Stimulated activated naive CD8-positive, alpha-beta T cell treated with anti-CD3 and anti-CD28 coated beads, Interleukin-15, Interleukin-2, amounts not matched to agents 100 ng/mL and 50 ng/mL, for 24 hours (primary cell): ENCODE measurements around the gene SWT1.
A peak's percentile ranks its signal among the peaks of the same experiment; 100 is the strongest.
"Not testable (repeated sequence)": the region's sequence is repeated elsewhere in the genome, so short reads cannot be mapped to it uniquely, and the experiment has no call there.

Experiments used
- H3K27ac Mint-ChIP-seq: one replicate; pipeline ENCODE4 v1.8.0; 2021; ENCODE audit warnings: mild to moderate bottlenecking, mixed read lengths
- H3K27me3 Mint-ChIP-seq: one replicate; pipeline ENCODE4 v1.8.0; 2021; ENCODE audit warnings: mixed read lengths
- H3K36me3 Mint-ChIP-seq: one replicate; pipeline ENCODE4 v1.8.0; 2021; ENCODE audit warnings: low read depth, mixed read lengths
- H3K4me1 Mint-ChIP-seq: one replicate; pipeline ENCODE4 v1.8.0; 2021; ENCODE audit warnings: low read depth, mixed read lengths
- H3K4me3 Mint-ChIP-seq: one replicate; pipeline ENCODE4 v1.8.0; 2021; ENCODE audit warnings: mild to moderate bottlenecking, mixed read lengths
- H3K9me3 Mint-ChIP-seq: one replicate; pipeline ENCODE4 v1.8.0; 2021; ENCODE audit warnings: mixed read lengths

The SWT1 gene

DNA sequence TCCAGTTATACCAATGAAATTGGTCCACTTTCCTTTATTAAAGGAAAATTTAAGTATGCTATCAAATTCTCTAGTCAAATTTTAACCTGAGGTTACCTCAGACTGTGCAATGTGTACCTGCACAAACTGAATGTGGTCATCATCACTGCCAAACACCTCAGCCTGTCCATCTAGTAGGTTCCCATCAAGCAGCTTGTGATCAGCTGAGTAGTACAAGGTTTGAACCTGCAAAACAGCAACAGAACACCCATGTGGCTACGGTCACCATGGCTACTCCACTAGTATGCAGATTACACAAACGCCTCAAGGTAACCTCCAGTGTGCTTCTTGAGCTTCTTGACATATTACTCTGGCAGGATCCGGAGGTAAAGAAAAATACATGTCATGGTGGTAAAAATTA is 148.5 kb downstream of the SWT1 start:
- no peaks in the 10 kb centered on the region for H3K27me3 Mint-ChIP-seq
- H3K36me3 Mint-ChIP-seq, result peaks cover 84% of the 10 kb centered on the region
- no peak overlapping the region for H3K27ac Mint-ChIP-seq
- H3K4me1 Mint-ChIP-seq, result no peaks in the 10 kb centered on the region
- H3K9me3 Mint-ChIP-seq, result no peaks in the 10 kb centered on the region
- no peak overlapping the region for H3K4me3 Mint-ChIP-seq

DNA sequence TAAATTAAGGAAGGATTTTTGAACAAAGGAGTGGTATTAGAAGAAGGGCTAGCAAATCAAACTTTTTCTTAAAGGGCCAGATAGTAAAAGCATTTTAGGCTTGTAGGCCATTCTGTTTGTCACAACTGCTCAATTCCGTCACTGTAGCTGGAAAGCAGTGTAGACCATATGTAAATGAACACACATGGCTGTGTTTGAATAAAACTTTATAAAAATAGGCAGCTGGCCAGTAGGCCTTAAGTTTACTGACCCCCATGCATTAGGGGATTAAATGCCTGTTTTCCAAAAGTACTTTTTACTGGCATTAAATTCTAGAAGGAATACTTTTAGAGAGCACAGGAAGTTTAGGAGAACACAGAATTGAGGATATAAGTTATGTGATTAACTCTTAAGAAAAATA is 151.2 kb downstream of the SWT1 start:
- Mint-ChIP-seq H3K9me3 (no peaks in the 10 kb centered on the region), H3K4me1 (peaks cover 20% of the 10 kb centered on the region), H3K27me3 (no peaks in the 10 kb centered on the region), H3K27ac (no peak overlapping the region), H3K4me3 (no peak overlapping the region), H3K36me3 (peaks cover 78% of the 10 kb centered on the region)

DNA sequence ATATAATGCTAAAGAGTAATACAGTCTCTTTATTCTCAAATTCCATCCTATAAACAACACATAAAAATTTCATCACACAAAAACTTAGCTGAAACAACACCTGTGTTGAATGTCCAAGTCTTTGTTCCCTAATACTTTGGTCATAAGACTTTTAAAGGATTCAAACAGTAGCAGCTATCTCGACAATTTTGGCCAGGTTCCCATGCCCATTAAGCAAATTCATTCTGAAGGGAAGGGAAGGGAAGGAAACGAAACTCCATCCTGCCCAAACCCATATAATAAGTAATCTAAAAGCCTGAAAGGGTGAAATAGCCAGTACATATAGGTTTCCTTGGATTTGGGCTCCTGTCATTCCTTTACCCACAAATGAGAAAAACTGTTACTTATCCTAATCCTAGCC is 152.6 kb downstream of the SWT1 start:
- Mint-ChIP-seq H3K27ac (no peak overlapping the region), H3K4me3 (no peak overlapping the region), H3K9me3 (no peaks in the 10 kb centered on the region), H3K27me3 (no peaks in the 10 kb centered on the region), H3K36me3 (peaks cover 81% of the 10 kb centered on the region), H3K4me1 (peaks cover 34% of the 10 kb centered on the region)

DNA sequence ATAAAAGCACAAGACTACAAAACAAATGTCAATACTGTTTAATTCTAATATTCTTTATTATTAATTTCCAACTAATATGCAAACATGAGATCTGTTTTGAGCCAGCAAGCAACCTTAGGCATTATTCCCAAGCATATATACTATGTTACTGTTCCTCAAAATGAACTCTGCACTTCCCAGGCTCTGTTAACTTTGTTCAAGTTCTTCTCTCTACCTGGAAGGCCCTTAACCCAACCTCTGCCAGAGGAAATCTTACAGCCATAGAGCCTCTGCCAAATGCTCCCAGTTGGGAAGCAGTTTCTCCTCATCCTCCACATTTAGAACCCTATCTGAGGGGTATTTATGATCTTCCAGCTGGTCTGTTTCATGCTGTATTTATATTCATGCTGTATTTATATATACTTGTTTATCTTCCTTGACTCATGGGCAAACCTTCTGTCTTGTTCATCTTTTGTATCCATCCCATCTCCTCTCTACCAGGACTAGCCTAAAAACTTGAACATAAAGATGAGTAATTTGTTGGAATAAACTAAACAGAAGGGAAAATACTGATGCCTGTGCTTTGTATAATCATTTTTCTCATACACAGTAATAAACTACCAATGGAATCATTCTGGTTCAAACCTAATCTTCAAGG is 154.7 kb downstream of the SWT1 start:
- H3K4me1 Mint-ChIP-seq, result peaks cover 48% of the 10 kb centered on the region

DNA sequence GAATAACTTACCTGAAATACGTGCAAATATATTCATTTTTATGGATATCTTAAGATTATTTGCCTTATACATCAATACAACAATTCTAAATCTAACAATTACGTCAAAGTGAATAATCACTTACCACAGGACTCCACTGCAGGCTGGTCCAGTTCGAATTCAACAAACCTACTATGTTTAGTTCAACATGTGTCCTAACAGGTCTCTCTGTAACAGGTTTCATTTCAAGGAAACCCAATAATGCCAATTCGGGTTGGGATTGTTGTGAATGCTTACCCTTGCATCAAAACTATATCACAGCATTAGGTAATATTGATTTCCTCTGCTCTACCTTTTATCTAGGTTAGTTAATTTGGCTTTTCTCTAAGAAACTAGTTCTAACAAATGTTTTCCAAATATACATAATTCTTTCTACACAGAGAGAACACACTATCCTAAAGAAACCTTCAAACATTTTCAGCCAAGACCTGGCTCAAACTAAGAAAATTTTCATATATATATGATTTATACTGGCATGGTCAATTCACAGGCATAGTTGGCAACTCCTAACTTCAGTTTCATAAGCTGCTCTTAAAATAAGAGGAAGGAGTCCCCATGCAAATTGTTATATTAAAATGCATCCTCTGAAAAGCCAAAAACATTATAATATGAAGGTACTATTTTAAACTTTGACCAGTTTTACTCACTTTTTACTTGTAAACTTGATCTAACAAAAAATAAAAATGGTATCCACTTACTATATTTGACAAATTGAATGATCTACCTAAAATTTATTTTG is 155.6 kb downstream of the SWT1 start:
- H3K36me3 Mint-ChIP-seq, result peaks cover 64% of the 10 kb centered on the region
- no peak overlapping the region for H3K27ac Mint-ChIP-seq
- no peaks in the 10 kb centered on the region for H3K9me3 Mint-ChIP-seq
- peaks cover 50% of the 10 kb centered on the region for H3K4me1 Mint-ChIP-seq
- H3K27me3 Mint-ChIP-seq, result no peaks in the 10 kb centered on the region
- peak overlapping the region; percentile 94 for H3K4me3 Mint-ChIP-seq

More for the DNA sequence above, 154.7 kb downstream of the SWT1 start:
- Mint-ChIP-seq H3K27me3 (no peaks in the 10 kb centered on the region), H3K27ac (no peak overlapping the region), H3K9me3 (no peaks in the 10 kb centered on the region), H3K36me3 (peaks cover 72% of the 10 kb centered on the region), H3K4me3 (peak overlapping the region; percentile 36)

DNA sequence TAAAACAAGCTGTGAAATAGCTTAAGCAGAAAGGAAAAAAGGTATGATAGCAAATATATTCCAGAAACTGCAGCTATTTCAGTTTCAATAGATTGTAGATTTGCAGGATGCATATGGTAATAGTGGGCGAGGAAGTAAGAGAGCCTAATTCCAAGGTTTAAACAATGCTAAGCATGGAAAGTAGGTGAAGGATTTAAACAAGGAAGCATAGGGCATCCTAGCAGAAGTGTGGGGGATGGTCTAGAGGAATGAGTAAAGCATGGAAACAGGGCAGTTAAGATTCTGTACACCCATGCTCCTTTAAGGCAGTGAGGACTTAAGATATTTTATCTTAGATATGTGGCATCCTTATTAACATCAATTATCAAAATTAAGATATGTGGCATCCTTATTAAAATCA is 157.4 kb downstream of the SWT1 start:
- H3K27ac Mint-ChIP-seq, result peak overlapping the region; percentile 77
- no peaks in the 10 kb centered on the region for H3K27me3 Mint-ChIP-seq
- peaks cover 68% of the 10 kb centered on the region for H3K4me1 Mint-ChIP-seq
- peak overlapping the region; percentile 94 for H3K4me3 Mint-ChIP-seq
- H3K36me3 Mint-ChIP-seq, result peaks cover 46% of the 10 kb centered on the region
- no peaks in the 10 kb centered on the region for H3K9me3 Mint-ChIP-seq

DNA sequence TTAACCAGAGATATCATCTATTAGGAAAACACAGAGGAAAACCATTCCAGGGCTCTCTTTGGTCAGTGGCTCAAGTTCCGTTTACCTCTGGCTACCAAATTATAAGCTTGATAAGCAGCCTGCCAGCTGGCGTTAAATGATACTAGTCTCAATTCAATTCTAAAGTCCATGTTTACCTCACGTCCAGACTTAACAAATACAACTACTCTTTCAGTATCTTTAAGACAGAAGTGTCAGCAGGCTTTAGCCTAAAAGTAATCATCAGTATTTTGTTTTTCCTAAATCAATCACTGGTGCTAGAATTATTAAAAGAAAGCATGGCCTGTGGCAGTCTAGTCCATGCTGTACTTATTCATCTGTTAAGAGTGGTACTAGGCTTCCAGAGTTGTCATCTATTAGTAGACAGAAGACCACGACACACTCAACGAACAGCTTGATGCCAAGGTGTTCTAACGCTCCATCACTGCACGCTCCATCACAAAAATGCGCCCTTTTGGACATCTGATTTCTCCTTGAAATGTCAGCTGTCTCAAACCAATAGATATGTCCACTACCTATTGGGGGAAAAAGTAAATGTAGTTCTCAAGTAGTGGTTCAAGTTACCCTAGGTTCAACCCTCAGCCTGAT is 158.6 kb downstream of the SWT1 start:
- Mint-ChIP-seq H3K9me3 (no peaks in the 10 kb centered on the region), H3K4me3 (peak overlapping the region; percentile 94), H3K27ac (peak overlapping the region; percentile 99), H3K4me1 (peaks cover 68% of the 10 kb centered on the region), H3K36me3 (peaks cover 44% of the 10 kb centered on the region), H3K27me3 (no peaks in the 10 kb centered on the region)

DNA sequence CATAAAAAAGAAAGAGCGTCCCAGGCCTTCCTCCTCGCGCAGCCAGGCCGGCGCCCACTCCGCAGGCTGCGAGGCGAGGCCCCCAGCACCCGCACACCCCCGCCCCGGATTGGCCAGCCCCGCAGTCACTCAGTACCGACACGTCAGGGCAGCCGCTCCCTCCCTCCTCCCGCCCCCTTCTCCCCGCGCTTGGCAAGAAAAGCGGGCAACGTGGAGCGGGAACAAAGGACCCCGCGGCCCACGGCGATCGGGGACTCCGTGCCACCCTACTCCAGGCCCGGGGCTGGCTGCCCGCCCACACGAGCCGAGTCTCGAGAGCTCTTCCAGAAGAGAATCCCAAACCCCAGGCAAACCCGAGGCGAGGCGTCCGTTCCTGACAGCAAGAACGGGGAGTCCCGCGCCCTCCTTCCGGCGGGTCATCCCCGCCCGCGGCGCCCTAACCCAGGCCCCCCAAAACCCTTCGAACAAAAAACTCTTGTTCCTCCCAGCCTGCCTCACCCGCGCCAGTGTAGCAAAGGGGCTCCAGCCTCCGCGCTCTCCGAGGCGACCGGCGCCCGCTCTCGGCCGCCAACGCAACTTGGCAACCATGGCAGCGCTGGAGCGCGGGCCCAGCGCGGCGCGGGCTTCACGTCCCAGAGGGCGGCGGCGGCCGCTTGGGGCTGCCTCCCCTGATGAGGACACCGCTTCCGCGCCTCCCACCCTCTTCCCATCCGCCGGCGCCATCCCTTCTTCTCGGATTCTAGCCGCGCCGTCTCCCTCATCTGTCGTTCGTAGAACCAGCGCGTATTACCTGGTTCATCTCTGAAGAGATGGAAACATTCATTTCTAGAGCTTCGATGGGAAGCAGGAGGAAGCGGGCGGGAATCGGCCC is 159.4 kb downstream of the SWT1 start:
- peaks cover 64% of the 10 kb centered on the region for H3K4me1 Mint-ChIP-seq
- H3K36me3 Mint-ChIP-seq, result peaks cover 46% of the 10 kb centered on the region
- peak overlapping the region; percentile 99 for H3K27ac Mint-ChIP-seq
- H3K4me3 Mint-ChIP-seq, result peak overlapping the region; percentile 94
- no peaks in the 10 kb centered on the region for H3K27me3 Mint-ChIP-seq
- H3K9me3 Mint-ChIP-seq, result peaks cover 4% of the 10 kb centered on the region

DNA sequence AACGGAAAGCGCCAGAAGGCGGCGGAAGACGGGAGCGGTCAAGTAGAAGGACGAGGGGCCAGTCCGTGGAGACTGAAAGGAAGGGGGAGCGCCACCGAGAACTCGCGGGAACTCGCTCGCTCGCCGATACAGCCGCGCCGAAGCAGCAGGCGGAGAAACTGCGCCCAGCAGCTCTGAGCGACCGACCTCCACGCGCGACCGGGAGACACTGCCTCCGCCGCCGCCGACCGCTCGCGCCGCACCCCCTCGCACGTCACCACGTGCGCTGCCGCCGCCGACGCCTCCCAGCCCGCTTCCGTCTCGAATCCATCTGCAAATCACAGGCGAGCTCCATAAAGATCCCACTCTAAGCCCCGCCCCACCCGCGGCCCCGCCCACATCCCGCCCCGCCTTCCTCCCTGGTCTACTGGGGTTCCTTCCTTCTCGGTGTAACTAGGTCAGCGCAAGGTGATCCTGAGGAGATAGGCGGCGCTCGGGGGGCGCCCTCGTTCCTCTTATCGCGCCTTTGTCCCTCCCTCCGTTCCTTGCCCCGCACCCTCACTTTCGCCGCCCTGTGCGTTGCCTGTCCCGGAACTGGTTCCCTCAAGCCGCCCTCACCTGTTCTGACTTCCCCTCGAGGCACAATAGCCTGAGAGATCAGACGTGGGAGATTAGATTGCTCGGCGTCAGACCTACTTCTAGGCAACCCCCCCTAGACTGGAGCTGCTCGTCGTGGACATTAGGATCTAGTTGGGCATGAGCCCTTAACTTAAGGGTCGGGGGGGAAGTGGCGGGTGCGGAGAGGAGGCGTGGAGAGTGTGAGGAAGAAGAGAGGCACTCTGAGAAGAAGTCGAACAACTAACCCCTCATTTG is 160.3 kb downstream of the SWT1 start, which contains the start of gene IVNS1ABP:
Gene IVNS1ABP, minus strand, starts transcription at position 210 of the 852 bp plus-strand sequence. CDS start 7,750 bp downstream, outside the sequence.
- Mint-ChIP-seq H3K27ac (peak within 1 kb of the TSS; percentile 99), H3K4me3 (peak within 1 kb of the TSS; percentile 94), H3K36me3 (peaks cover 40% of the 10 kb centered on the region), H3K4me1 (peaks cover 57% of the 10 kb centered on the region), H3K9me3 (peaks cover 4% of the 10 kb centered on the region), H3K27me3 (no peaks in the 10 kb centered on the region)

DNA sequence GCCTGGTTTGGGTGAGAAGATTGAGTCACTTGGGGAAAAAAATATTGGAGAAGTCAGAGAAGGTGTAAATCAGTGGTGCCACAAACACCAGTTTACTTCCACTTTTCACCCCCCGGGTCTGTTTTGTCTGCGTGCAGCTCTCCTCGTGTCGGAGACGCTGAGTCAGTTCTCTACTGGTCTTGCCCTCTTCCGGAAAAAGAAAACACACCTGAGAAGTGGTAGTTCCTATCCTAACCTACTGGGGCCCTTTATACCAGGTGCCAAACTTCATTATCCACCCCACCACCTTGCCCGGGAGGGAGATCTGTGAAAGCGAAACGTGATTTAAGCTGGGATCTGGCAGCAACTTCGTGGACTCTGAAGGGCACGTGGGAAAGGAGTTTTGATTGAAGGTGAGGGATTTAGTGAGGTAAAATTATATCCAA is 160.9 kb downstream of the SWT1 start:
- peak overlapping the region; percentile 94 for H3K4me3 Mint-ChIP-seq
- no peaks in the 10 kb centered on the region for H3K27me3 Mint-ChIP-seq
- H3K27ac Mint-ChIP-seq, result peak overlapping the region; percentile 99
- peaks cover 51% of the 10 kb centered on the region for H3K4me1 Mint-ChIP-seq
- peaks cover 39% of the 10 kb centered on the region for H3K36me3 Mint-ChIP-seq
- H3K9me3 Mint-ChIP-seq, result peaks cover 4% of the 10 kb centered on the region

DNA sequence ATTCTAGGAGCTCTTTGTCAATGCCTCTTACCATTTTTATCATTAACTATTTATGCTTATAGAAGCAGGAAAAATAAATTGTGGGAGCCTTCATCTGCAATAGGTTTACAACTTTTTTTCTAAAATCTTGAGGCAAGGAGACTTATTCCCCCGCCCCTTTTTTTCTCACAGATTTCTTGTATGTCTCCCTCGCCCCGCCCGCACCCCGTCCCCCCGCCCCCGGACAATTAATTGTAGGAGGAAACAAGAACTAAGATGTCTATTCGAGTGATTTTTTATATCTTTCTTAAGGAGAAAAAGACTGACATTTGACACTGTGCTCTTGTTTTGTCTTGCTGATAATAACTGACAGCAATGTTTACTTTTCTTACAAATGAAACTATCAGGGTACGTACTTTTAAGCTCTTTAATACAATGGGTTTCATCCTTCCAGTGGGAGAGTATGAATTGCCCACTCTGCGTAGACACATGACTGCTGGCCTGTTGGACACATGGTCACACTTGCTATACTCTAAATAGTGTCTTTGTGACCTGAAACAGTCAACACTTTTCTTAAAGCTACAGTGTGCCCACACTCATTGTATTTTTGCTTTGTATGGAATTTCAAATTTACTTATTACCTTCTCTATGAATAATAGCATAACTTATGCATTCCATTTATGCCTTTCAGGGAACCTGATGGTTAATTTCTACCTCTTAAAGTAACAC is 161.6 kb downstream of the SWT1 start:
- H3K27ac Mint-ChIP-seq, result peak overlapping the region; percentile 99

DNA sequence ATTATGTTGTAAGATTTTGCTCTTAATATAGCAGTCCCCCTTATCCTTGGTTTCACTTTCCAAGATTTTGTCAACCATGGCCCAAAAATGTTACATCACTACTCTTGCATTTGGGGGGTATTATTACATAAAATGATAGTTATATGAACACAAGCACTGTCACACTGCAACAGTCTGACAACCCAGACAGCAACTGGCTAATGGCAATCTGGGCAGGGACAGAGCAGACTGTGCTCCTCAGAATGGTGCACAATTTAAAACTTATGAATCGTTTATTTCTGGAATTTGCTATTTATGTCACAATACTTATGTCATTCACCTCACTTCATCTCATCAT is 162.1 kb downstream of the SWT1 start:
- Mint-ChIP-seq H3K4me1 (peaks cover 38% of the 10 kb centered on the region), H3K27ac (no peak overlapping the region), H3K27me3 (no peaks in the 10 kb centered on the region), H3K4me3 (peak overlapping the region; percentile 47), H3K36me3 (peaks cover 27% of the 10 kb centered on the region), H3K9me3 (peaks cover 4% of the 10 kb centered on the region)

More for the DNA sequence above, 161.6 kb downstream of the SWT1 start:
- peaks cover 44% of the 10 kb centered on the region for H3K4me1 Mint-ChIP-seq
- peak overlapping the region; percentile 94 for H3K4me3 Mint-ChIP-seq
- H3K27me3 Mint-ChIP-seq, result no peaks in the 10 kb centered on the region
- peaks cover 4% of the 10 kb centered on the region for H3K9me3 Mint-ChIP-seq
- H3K36me3 Mint-ChIP-seq, result peaks cover 32% of the 10 kb centered on the region

DNA sequence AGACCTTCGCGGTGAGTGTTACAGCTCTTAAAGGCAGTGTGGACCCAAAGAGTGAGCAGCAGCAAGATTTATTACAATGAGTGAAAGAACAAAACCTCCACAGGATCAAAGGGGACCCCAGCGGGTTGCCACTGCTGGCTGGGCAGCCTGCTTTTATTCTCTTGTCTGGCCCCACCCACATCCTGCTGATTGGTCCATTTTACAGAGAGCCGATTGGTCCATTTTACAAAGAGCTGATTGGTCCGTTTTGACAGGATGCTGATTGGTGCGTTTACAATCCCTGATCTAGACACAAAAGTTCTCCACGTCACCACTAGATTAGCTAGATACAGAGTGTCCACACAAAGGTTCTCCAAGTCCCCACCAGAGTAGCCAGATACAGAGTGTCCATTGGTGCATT is 164.1 kb downstream of the SWT1 start:
- not testable (repeated sequence) for H3K36me3 Mint-ChIP-seq, H3K27me3 Mint-ChIP-seq, H3K4me3 Mint-ChIP-seq, H3K9me3 Mint-ChIP-seq
- H3K27ac Mint-ChIP-seq, result peak overlapping the region; percentile 52
- H3K4me1 Mint-ChIP-seq, result peaks cover 20% of the 10 kb centered on the region
